ENCODE results near the gene ITPR1.

ITPR1 gene

GRCh38 chr3:4729061-4729973 lies 236.2 kb downstream of the ITPR1 start:
- DNase-seq: no peak

GRCh38 chr3:4730719-4731118 lies 237.6 kb downstream of the ITPR1 start:
- DNase-seq: no peak

GRCh38 chr3:4731543-4732111 lies 238.5 kb downstream of the ITPR1 start:
- no peak for DNase-seq

- DNase-seq: no peak
Measured at GRCh38 chr3:4732925-4733324, 239.8 kb downstream of the ITPR1 start.

- DNase-seq: no peak
Measured at GRCh38 chr3:4734454-4734853, 241.3 kb downstream of the ITPR1 start.

- no peak for DNase-seq
Measured at GRCh38 chr3:4735243-4735642, 242.1 kb downstream of the ITPR1 start.

GRCh38 chr3:4736284-4736861 lies 243.2 kb downstream of the ITPR1 start:
- no peak for DNase-seq

GRCh38 chr3:4738737-4739274 lies 245.7 kb downstream of the ITPR1 start:
- DNase-seq: no peak

- no peak for DNase-seq
Measured at GRCh38 chr3:4739289-4740236, 246.4 kb downstream of the ITPR1 start.

GRCh38 chr3:4740397-4741105 lies 247.4 kb downstream of the ITPR1 start:
- DNase-seq: no peak

GRCh38 chr3:4741106-4741403 lies 247.9 kb downstream of the ITPR1 start:
- no peak for DNase-seq

- DNase-seq: no peak
Measured at GRCh38 chr3:4741404-4742307, 248.5 kb downstream of the ITPR1 start.

GRCh38 chr3:4742359-4742758 lies 249.2 kb downstream of the ITPR1 start:
- DNase-seq: no peak

- DNase-seq: peak; percentile 1
Measured at GRCh38 chr3:4743371-4743770, 250.2 kb downstream of the ITPR1 start.

GRCh38 chr3:4744405-4745234 lies 251.5 kb downstream of the ITPR1 start:
- peak; percentile 2 for DNase-seq

GRCh38 chr3:4745235-4745610 lies 252.1 kb downstream of the ITPR1 start:
- DNase-seq: no peak

GRCh38 chr3:4746241-4746958 lies 253.3 kb downstream of the ITPR1 start:
- no peak for DNase-seq

GRCh38 chr3:4748127-4748526 lies 255.0 kb downstream of the ITPR1 start:
- no peak for DNase-seq

GRCh38 chr3:4748701-4749378 lies 255.7 kb downstream of the ITPR1 start:
- peak; percentile 14 for DNase-seq
